T-helper 2 cell treated with Interferon-gamma antibody and Interleukin-4, amounts not matched to agents 5 μg/mL and 100 μg/mL, for 36 hours (primary cell): ENCODE results near the gene CACNB2.

ENCODE experiments used
- DNase-seq: peaks from one replicate; pipeline ENCODE4 v3.0.0; 2021; ENCODE audit warnings: low spot score
- H3K27ac Mint-ChIP-seq: one replicate; pipeline ENCODE4 v1.8.0; 2021; ENCODE audit warnings: mild to moderate bottlenecking, mixed read lengths
- H3K27me3 Mint-ChIP-seq: one replicate; pipeline ENCODE4 v1.8.0; 2021; ENCODE audit warnings: low read depth, mixed read lengths
- H3K36me3 Mint-ChIP-seq: one replicate; pipeline ENCODE4 v1.8.0; 2021; ENCODE audit warnings: low read depth, mixed read lengths
- H3K4me1 Mint-ChIP-seq: one replicate; pipeline ENCODE4 v1.8.0; 2021; ENCODE audit warnings: low read depth, mixed read lengths
- H3K4me3 Mint-ChIP-seq: one replicate; pipeline ENCODE4 v1.8.0; 2022; ENCODE audit warnings: mild to moderate bottlenecking, moderate library complexity, mixed read lengths
- H3K9me3 Mint-ChIP-seq: one replicate; pipeline ENCODE4 v1.8.0; 2021; ENCODE audit warnings: mixed read lengths

The CACNB2 gene

GRCh38 chr10:18217577-18217976, 77.4 kb downstream of the CACNB2 start:
- H3K9me3 Mint-ChIP-seq: no peaks in the 10 kb centered on the region
- DNase-seq: no peak
- no peaks in the 10 kb centered on the region for H3K4me1 Mint-ChIP-seq
- no peak overlapping the region for H3K4me3 Mint-ChIP-seq
- H3K27ac Mint-ChIP-seq: no peak overlapping the region
- no peaks in the 10 kb centered on the region for H3K27me3 Mint-ChIP-seq
- no peaks in the 10 kb centered on the region for H3K36me3 Mint-ChIP-seq

GRCh38 chr10:18219146-18219545, 78.9 kb downstream of the CACNB2 start:
- H3K36me3 Mint-ChIP-seq: no peaks in the 10 kb centered on the region
- no peak overlapping the region for H3K27ac Mint-ChIP-seq
- no peak for DNase-seq
- no peaks in the 10 kb centered on the region for H3K27me3 Mint-ChIP-seq
- no peaks in the 10 kb centered on the region for H3K9me3 Mint-ChIP-seq
- no peaks in the 10 kb centered on the region for H3K4me1 Mint-ChIP-seq
- H3K4me3 Mint-ChIP-seq: no peak overlapping the region

DNA sequence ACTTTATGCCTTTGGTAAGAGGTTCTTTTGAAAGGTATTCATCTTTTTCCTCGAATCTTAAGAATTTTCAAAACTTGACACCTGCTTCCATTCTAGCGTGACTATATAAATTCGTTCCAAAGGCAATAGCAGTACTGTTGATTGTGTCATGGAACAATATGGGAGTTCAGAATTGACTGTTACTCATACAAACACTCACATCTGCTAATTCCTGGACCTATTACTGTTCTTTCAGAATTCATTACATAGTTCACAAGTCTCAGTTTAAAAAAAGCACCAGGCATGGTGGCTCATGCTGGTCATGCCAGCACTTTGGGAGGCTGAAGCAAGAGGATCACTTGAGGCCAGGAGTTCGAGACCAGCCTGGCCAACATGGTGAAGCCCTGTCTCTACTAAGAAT, 80.9 kb downstream of the CACNB2 start:
- Mint-ChIP-seq H3K4me1 (no peaks in the 10 kb centered on the region), H3K36me3 (no peaks in the 10 kb centered on the region), H3K4me3 (no peak overlapping the region), H3K9me3 (no peaks in the 10 kb centered on the region), H3K27ac (no peak overlapping the region), H3K27me3 (no peaks in the 10 kb centered on the region)
- no peak for DNase-seq

DNA sequence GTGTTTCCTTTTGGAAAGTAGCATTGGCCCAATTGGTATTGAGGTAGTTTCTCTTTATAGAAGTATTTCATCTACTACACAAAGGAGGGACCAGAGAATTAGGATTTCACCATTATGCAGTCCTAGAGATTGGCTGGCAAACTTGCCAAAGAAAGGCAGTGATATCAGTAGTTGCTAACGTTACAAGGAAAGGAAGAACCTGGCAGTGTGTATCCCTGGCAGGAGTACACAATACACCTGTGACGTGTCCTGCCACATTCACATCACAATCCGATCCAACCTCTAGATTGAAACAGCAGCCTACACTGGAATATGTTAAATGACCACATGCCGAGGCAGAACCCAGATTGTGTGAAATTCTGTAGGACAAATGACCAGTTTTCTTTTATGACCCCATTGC, 81.7 kb downstream of the CACNB2 start:
- Mint-ChIP-seq H3K36me3 (no peaks in the 10 kb centered on the region), H3K4me1 (no peaks in the 10 kb centered on the region), H3K4me3 (no peak overlapping the region), H3K27me3 (no peaks in the 10 kb centered on the region), H3K27ac (no peak overlapping the region), H3K9me3 (no peaks in the 10 kb centered on the region)
- DNase-seq: no peak

GRCh38 chr10:18222866-18223265, 82.6 kb downstream of the CACNB2 start:
- DNase-seq: no peak
- Mint-ChIP-seq H3K27me3 (no peaks in the 10 kb centered on the region), H3K36me3 (no peaks in the 10 kb centered on the region), H3K4me1 (no peaks in the 10 kb centered on the region), H3K27ac (no peak overlapping the region), H3K9me3 (no peaks in the 10 kb centered on the region), H3K4me3 (no peak overlapping the region)

GRCh38 chr10:18223898-18224297, 83.7 kb downstream of the CACNB2 start:
- no peaks in the 10 kb centered on the region for H3K9me3 Mint-ChIP-seq
- no peaks in the 10 kb centered on the region for H3K4me1 Mint-ChIP-seq
- H3K36me3 Mint-ChIP-seq: no peaks in the 10 kb centered on the region
- no peak overlapping the region for H3K27ac Mint-ChIP-seq
- no peak overlapping the region for H3K4me3 Mint-ChIP-seq
- DNase-seq: no peak
- H3K27me3 Mint-ChIP-seq: no peaks in the 10 kb centered on the region

GRCh38 chr10:18224626-18225445, 84.6 kb downstream of the CACNB2 start:
- no peaks in the 10 kb centered on the region for H3K4me1 Mint-ChIP-seq
- no peaks in the 10 kb centered on the region for H3K27me3 Mint-ChIP-seq

GRCh38 chr10:18226336-18226735, 86.1 kb downstream of the CACNB2 start:
- no peaks in the 10 kb centered on the region for H3K27me3 Mint-ChIP-seq

More at GRCh38 chr10:18224626-18225445, 84.6 kb downstream of the CACNB2 start:
- H3K27ac Mint-ChIP-seq: no peak overlapping the region
- H3K9me3 Mint-ChIP-seq: no peaks in the 10 kb centered on the region
- H3K36me3 Mint-ChIP-seq: no peaks in the 10 kb centered on the region
- H3K4me3 Mint-ChIP-seq: no peak overlapping the region
- no peak for DNase-seq

GRCh38 chr10:18229826-18230225, 89.6 kb downstream of the CACNB2 start:
- H3K27me3 Mint-ChIP-seq: no peaks in the 10 kb centered on the region
- no peak for DNase-seq
- H3K36me3 Mint-ChIP-seq: no peaks in the 10 kb centered on the region
- no peak overlapping the region for H3K4me3 Mint-ChIP-seq
- H3K27ac Mint-ChIP-seq: no peak overlapping the region
- no peaks in the 10 kb centered on the region for H3K4me1 Mint-ChIP-seq
- H3K9me3 Mint-ChIP-seq: no peaks in the 10 kb centered on the region

More at GRCh38 chr10:18226336-18226735, 86.1 kb downstream of the CACNB2 start:
- Mint-ChIP-seq H3K4me3 (no peak overlapping the region), H3K4me1 (no peaks in the 10 kb centered on the region), H3K9me3 (no peaks in the 10 kb centered on the region), H3K36me3 (no peaks in the 10 kb centered on the region), H3K27ac (no peak overlapping the region)
- no peak for DNase-seq

DNA sequence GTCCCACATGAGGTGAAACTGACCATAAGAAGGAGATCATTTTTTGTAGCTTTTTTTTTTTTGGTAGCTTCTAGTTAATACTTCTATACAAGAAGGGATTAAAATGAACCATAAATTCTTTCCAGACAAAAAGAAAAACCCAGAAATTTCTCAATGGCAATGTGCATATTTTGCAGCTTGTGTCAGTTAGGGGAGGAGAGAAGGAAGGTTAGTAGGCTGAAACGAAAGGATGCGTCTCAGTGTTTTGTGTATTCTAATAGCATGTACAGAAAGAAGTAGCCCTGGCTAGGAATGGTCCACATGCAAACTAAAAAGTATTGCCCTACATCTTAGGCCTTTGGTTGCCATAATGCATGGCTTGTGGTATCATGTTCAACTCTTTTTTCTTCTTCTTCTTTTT, 90.6 kb downstream of the CACNB2 start:
- H3K4me3 Mint-ChIP-seq: no peak overlapping the region
- no peaks in the 10 kb centered on the region for H3K36me3 Mint-ChIP-seq
- no peaks in the 10 kb centered on the region for H3K27me3 Mint-ChIP-seq
- no peak for DNase-seq
- no peaks in the 10 kb centered on the region for H3K9me3 Mint-ChIP-seq
- H3K4me1 Mint-ChIP-seq: no peaks in the 10 kb centered on the region
- no peak overlapping the region for H3K27ac Mint-ChIP-seq

DNA sequence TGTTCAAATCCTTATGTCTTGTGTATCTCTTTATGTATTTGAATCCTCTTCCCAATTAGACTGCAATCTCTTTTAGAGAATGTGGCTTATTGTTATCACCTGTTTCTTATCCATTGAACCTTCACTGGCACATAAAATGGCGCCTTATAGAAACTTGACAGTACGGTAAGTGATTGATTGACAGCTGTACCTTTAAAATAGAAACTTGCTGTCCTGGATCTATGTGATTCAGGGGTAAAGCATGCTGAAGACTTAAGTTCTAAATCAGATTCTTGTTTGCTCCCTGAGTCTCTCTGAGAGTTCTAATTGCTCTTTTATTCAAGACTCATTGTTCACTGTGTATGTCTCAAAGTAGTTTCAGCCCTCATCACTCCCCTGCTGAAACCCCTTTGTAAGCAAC, 91.3 kb downstream of the CACNB2 start:
- Mint-ChIP-seq H3K27me3 (no peaks in the 10 kb centered on the region), H3K4me3 (no peak overlapping the region), H3K36me3 (no peaks in the 10 kb centered on the region), H3K27ac (no peak overlapping the region), H3K9me3 (no peaks in the 10 kb centered on the region), H3K4me1 (no peaks in the 10 kb centered on the region)
- DNase-seq: no peak

- no peaks in the 10 kb centered on the region for H3K27me3 Mint-ChIP-seq
- no peaks in the 10 kb centered on the region for H3K4me1 Mint-ChIP-seq
- no peak overlapping the region for H3K27ac Mint-ChIP-seq
- H3K4me3 Mint-ChIP-seq: no peak overlapping the region
- no peaks in the 10 kb centered on the region for H3K36me3 Mint-ChIP-seq
- DNase-seq: no peak
- H3K9me3 Mint-ChIP-seq: no peaks in the 10 kb centered on the region
These were observed 93.6 kb downstream of the CACNB2 start for GRCh38 chr10:18233775-18234174.

DNA sequence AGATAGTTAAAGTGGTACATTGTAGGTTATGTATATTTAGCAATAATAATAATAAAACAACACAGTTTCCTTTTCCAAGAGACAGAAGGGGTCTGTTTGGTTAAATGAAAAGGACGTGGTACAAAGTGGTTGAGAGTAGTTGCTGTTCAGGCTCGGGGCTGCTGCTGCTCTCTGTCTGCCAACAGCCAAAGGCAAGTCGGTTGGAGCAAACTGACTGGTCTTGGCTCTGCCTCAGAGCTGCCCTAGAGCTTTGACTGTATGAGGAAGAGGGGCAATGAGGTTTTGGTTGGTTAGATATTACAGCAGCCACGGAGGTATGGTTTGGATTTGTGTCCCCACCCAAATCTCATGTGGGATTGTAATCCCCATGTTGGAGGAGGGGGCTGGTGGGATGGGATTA, 95.3 kb downstream of the CACNB2 start:
- Mint-ChIP-seq H3K27me3 (no peaks in the 10 kb centered on the region), H3K4me3 (no peak overlapping the region), H3K9me3 (no peaks in the 10 kb centered on the region), H3K4me1 (no peaks in the 10 kb centered on the region), H3K36me3 (no peaks in the 10 kb centered on the region), H3K27ac (no peak overlapping the region)
- DNase-seq: no peak

DNA sequence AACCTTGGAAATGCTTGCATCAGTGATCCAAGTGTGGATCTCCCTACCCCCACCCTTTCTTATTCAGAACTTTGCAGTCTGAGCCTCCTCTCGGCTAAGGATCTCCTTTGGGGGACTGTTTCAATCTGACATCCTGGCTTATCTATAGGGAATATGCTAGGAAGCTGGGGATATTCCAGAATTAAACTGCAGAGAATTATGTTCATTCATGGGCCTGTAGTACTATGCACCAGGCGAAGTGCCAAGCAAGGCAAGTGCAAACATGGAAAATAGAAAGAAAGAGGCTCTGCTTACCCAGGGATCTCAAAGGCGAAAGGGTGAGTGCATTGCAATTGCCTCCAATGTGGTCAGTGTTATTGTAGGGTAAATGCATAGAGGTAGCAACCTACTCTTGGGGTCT, 96.5 kb downstream of the CACNB2 start:
- Mint-ChIP-seq H3K4me3 (no peak overlapping the region), H3K27ac (no peak overlapping the region), H3K9me3 (no peaks in the 10 kb centered on the region), H3K27me3 (no peaks in the 10 kb centered on the region), H3K4me1 (no peaks in the 10 kb centered on the region), H3K36me3 (no peaks in the 10 kb centered on the region)
- DNase-seq: no peak

DNA sequence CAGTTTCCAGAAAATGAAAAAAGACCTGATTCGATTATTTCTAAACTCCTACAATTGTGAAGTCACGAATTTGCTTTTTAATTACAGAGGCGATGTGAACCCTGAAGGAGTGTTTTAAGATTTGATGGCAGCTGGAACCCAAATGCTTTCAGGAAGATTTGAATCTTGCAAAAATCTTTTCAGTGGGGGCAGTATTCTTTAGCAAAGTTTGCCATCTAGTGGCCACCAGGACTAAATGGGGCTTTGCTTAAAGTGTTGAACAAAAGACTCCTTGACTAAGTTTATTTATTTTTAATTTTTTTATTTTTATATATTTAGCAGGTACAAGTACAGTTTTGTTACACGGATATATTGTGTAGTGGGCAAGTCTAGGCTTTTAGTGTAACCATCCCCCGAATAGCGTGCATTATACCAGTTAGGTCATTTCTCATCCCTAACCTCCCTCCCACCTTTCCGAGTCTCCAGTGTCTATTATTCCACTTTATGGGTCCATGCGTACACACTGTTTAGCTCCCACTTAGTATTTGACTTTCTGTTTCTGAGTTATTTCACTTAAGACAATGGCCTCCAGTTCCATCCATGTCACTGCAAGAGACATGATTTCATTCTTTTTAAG, 98.8 kb downstream of the CACNB2 start:
- Mint-ChIP-seq H3K36me3 (no peaks in the 10 kb centered on the region), H3K27me3 (no peaks in the 10 kb centered on the region), H3K27ac (no peak overlapping the region), H3K4me3 (no peak overlapping the region), H3K9me3 (no peaks in the 10 kb centered on the region), H3K4me1 (no peaks in the 10 kb centered on the region)
- no peak for DNase-seq
